Astrocyte (in vitro differentiated cells and primary cell): ENCODE data around the gene AMT. TPM values are rescaled to one million over a fixed set of nuclear protein-coding genes. Genes with fewer than 3 reads are reported as not detected.

Source experiments
- DNase-seq: peaks from one replicate; pipeline ENCODE4 v3.0.0-alpha.2; 2010; ENCODE audit warnings: low read depth
- FAIRE-seq: peaks from 2 replicates; lab custom pipeline; 2011; peaks lifted over from hg19 to GRCh38; lab: Jason Lieb, UNC
- H2AFZ ChIP-seq: 2 replicates; pipeline ENCODE4 v1.6.0; 2012; ENCODE audit warnings: low read depth, low read length, inconsistent platforms
- H3K27ac ChIP-seq: 2 replicates; pipeline ENCODE4 v1.5.1; 2011; ENCODE audit warnings: low read depth, low read length, inconsistent platforms
- H3K27me3 ChIP-seq: 2 replicates; pipeline ENCODE4 v1.6.0; 2011; ENCODE audit warnings: low read length, inconsistent platforms; ENCODE audit not compliant: insufficient read depth
- H3K36me3 ChIP-seq: 2 replicates; pipeline ENCODE4 v1.5.1; 2011; ENCODE audit warnings: low read length, inconsistent platforms; ENCODE audit not compliant: insufficient read depth
- H3K4me1 ChIP-seq: 2 replicates; pipeline ENCODE4 v1.5.1; 2011; ENCODE audit warnings: low read length, inconsistent platforms; ENCODE audit not compliant: insufficient read depth
- H3K4me2 ChIP-seq: 2 replicates; pipeline ENCODE4 v1.6.0; 2012; ENCODE audit warnings: low read length, inconsistent platforms
- H3K4me3 ChIP-seq: 2 replicates; pipeline ENCODE4 v1.5.1; 2011; ENCODE audit warnings: low read depth, mild to moderate bottlenecking, low read length, inconsistent platforms; ENCODE audit not compliant: insufficient read depth
- H3K79me2 ChIP-seq: 2 replicates; pipeline ENCODE4 v1.6.0; 2012; ENCODE audit warnings: mild to moderate bottlenecking, low read length, inconsistent platforms; ENCODE audit not compliant: insufficient read depth
- H3K9ac ChIP-seq: 2 replicates; pipeline ENCODE4 v1.6.0; 2012; ENCODE audit warnings: mild to moderate bottlenecking, low read length, inconsistent platforms
- H3K9me3 ChIP-seq: 2 replicates; pipeline ENCODE4 v1.5.1; 2012; ENCODE audit warnings: low read depth, mild to moderate bottlenecking, low read length, inconsistent platforms; ENCODE audit not compliant: insufficient read depth
- H4K20me1 ChIP-seq: 2 replicates; pipeline ENCODE4 v1.6.0; 2012; ENCODE audit warnings: low read length, inconsistent platforms; ENCODE audit not compliant: insufficient read depth
- H3K27ac Mint-ChIP-seq: one replicate; pipeline ENCODE4 v1.8.0; 2021; ENCODE audit warnings: mild to moderate bottlenecking, mixed read lengths; ENCODE audit not compliant: unreplicated experiment
- H3K27me3 Mint-ChIP-seq: one replicate; pipeline ENCODE4 v1.8.0; 2021; ENCODE audit warnings: low read depth, mixed read lengths; ENCODE audit not compliant: unreplicated experiment
- H3K36me3 Mint-ChIP-seq: one replicate; pipeline ENCODE4 v1.8.0; 2021; ENCODE audit warnings: low read depth, mixed read lengths; ENCODE audit not compliant: unreplicated experiment
- H3K4me1 Mint-ChIP-seq: one replicate; pipeline ENCODE4 v1.8.0; 2021; ENCODE audit warnings: low read depth, mixed read lengths; ENCODE audit not compliant: unreplicated experiment
- H3K4me3 Mint-ChIP-seq: one replicate; pipeline ENCODE4 v1.8.0; 2021; ENCODE audit warnings: mild to moderate bottlenecking, moderate library complexity, mixed read lengths; ENCODE audit not compliant: unreplicated experiment
- H3K9me3 Mint-ChIP-seq: one replicate; pipeline ENCODE4 v1.8.0; 2021; ENCODE audit warnings: mild to moderate bottlenecking, mixed read lengths; ENCODE audit not compliant: unreplicated experiment
- CTCF ChIP-seq: IDR thresholded peaks from 2 replicates; pipeline ENCODE4 v1.5.1; 2011; ENCODE audit warnings: low read depth, mild to moderate bottlenecking, inconsistent platforms, low read length, moderate library complexity; ENCODE audit not compliant: insufficient read depth
- EZH2 ChIP-seq: IDR thresholded peaks from 2 replicates; pipeline ENCODE4 v1.6.1; 2012; ENCODE audit warnings: mild to moderate bottlenecking, low read length, inconsistent platforms; ENCODE audit not compliant: insufficient read depth
- total RNA-seq: library from RNA; stranded (reverse); gene quantifications from 2 replicates; pipeline ENCODE4 v1.2.1, GENCODE V29; 2021

Gene AMT
- total RNA-seq, 1 donor from 2014 or later, result 5.2 TPM

- H3K4me1 ChIP-seq, result peaks cover 13% of the 10 kb centered on the region
- H2AFZ ChIP-seq, result peak overlapping the region; percentile 37
- H3K27me3 ChIP-seq, result no peaks in the 10 kb centered on the region
- no peaks in the 10 kb centered on the region for H3K9me3 ChIP-seq
- Mint-ChIP-seq H3K9me3 (no peaks in the 10 kb centered on the region), H3K27ac (peak overlapping the region; percentile 96), H3K4me3 (peak overlapping the region; percentile 74), H3K27me3 (no peaks in the 10 kb centered on the region), H3K36me3 (no peaks in the 10 kb centered on the region), H3K4me1 (peaks cover 20% of the 10 kb centered on the region)
- peak overlapping the region; percentile 13 for H3K27ac ChIP-seq
- H3K9ac ChIP-seq, result peak overlapping the region; percentile 6
- peak overlapping the region; percentile 23 for H3K4me2 ChIP-seq
- H3K4me3 ChIP-seq, result no peak overlapping the region
- DNase-seq, result no peak
- H3K36me3 ChIP-seq, result no peaks in the 10 kb centered on the region
- H4K20me1 ChIP-seq, result no peaks in the 10 kb centered on the region
- TF ChIP-seq EZH2 (no peak), CTCF (no peak)
- H3K79me2 ChIP-seq, result no peaks in the 10 kb centered on the region
- FAIRE-seq, result no peak
Measured at GRCh38 chr3:49461443-49462171, 39.3 kb upstream of the AMT start.

GRCh38 chr3:49460956-49461355 is 38.7 kb upstream of the AMT start:
- Histone ChIP-seq H3K9ac (no peak overlapping the region), H3K36me3 (no peaks in the 10 kb centered on the region), H4K20me1 (no peaks in the 10 kb centered on the region), H3K9me3 (no peaks in the 10 kb centered on the region), H2AFZ (peak overlapping the region; percentile 37), H3K4me2 (no peak overlapping the region), H3K79me2 (no peaks in the 10 kb centered on the region), H3K27me3 (no peaks in the 10 kb centered on the region), H3K4me1 (peaks cover 18% of the 10 kb centered on the region), H3K4me3 (no peak overlapping the region), H3K27ac (no peak overlapping the region)
- TF ChIP-seq EZH2 (no peak), CTCF (no peak)
- H3K36me3 Mint-ChIP-seq, result no peaks in the 10 kb centered on the region
- no peaks in the 10 kb centered on the region for H3K27me3 Mint-ChIP-seq
- FAIRE-seq (no peak), DNase-seq (no peak)
- peaks cover 21% of the 10 kb centered on the region for H3K4me1 Mint-ChIP-seq
- H3K4me3 Mint-ChIP-seq, result no peak overlapping the region
- no peaks in the 10 kb centered on the region for H3K9me3 Mint-ChIP-seq
- H3K27ac Mint-ChIP-seq, result peak overlapping the region; percentile 96
